NCI-H1694 treated with DMSO at 0.1 percent for 48 hours (cell line): ENCODE data around the gene KNOP1.

Experiments used
- DNase-seq: peaks from one replicate; lab custom pipeline; 2025; lab: John Stamatoyannopoulos, UW

The KNOP1 gene, protein sequence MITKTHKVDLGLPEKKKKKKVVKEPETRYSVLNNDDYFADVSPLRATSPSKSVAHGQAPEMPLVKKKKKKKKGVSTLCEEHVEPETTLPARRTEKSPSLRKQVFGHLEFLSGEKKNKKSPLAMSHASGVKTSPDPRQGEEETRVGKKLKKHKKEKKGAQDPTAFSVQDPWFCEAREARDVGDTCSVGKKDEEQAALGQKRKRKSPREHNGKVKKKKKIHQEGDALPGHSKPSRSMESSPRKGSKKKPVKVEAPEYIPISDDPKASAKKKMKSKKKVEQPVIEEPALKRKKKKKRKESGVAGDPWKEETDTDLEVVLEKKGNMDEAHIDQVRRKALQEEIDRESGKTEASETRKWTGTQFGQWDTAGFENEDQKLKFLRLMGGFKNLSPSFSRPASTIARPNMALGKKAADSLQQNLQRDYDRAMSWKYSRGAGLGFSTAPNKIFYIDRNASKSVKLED

DNA sequence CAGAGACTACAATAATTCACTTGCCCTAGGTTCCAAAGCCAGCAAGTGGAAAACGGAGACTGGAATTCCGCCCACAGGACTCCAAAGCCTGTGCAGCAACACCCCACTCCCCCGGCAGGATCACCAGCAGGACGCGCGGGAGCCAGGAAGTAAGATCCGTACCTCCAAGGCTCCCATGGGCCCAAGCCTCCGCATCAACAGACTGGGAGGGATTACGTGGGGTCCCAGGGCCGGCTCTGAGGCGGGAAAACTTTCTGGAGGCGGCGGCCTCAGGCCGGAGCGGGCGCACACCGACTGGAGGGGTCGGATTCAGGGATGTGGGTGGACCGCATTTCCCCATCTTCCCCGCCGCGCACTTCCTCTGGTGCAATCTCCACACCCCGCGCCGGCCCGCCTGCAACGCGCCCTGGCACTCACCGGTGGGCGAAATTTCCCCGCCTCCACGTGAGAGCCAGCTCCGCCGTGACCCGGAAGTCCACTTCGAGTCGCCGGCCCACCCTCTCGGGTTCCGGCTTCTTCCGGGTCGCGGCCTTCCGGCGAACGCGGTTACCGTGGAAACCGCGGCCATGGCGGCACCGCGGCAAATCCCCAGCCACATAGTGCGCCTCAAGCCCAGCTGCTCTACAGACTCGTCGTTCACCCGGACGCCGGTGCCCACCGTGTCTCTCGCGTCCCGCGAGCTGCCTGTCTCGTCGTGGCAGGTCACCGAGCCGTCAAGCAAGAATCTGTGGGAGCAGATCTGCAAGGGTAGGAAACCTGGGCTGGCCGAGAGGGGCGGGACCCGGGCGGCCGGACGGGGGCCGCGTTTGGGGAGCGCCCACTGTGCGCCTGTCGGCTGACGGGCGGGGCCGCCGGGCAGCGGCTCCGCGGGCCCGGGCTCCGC is at the start of gene KNOP1, which contains the start of gene IQCK:
KNOP1 (minus strand) TSS at position 487 of the 883 bp plus-strand sequence. CDS start 3,192 bp downstream, outside the sequence.
IQCK (plus strand) TSS at position 531 of the 883 bp plus-strand sequence; CDS start at position 567, 36 bp downstream.
- peak; percentile 61 for DNase-seq

DNA sequence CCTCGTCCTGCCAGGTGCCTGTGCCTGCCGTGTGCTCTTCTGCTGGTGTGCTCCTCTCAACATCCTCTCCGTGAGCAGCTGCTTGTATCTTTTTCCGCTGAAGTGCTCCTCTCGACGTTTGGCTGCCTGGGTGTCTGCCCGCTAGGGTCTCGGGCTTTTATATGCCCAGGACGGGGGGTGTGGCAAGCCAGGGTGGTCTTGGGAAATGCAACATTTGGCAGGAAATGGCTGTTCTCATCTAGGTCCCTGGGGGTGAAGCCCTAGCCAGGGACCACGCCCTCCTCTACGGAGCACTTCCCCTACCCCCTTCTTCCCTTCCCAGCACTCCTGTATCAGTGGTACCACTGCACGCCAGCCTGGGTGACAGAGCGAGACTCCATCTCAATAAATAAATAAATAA is 49.5 kb upstream of the KNOP1 start:
- DNase-seq = no peak

DNA sequence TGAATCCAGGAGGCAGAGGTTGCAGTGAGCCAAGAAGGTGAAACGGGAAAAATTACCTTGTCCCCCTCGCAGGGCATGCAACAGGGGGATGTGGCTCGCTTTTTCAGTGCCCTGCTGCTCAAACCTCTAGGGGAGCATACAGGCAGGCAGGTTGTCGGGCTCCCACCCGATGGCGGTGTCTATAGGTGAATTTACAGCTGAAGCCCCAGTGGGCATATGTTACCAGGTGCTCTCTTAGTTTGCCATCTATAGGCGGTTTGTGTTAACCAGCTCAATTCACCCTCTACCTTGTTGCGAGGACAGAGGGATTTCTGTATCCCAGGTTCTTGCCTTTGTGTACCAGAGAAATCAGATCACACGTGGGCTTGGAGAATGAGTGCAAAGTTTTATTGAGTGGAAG is 49.0 kb upstream of the KNOP1 start:
- no peak for DNase-seq

DNA sequence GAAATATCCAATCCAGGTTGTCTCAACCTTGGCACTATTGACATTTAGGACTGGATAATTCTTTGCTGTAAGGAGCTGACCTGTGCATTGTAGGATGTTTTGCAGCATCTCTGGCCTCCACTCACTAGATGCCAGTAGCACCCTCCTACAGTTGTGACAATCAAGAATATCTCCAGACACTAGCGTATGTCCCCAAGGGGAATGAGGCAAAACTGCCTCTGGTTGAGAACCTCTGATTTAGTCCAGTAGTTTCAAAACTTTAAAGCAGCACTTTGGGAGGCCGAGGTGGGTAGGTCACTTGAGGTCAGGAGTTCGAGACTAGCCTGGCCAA is 48.5 kb upstream of the KNOP1 start:
- no peak for DNase-seq

DNA sequence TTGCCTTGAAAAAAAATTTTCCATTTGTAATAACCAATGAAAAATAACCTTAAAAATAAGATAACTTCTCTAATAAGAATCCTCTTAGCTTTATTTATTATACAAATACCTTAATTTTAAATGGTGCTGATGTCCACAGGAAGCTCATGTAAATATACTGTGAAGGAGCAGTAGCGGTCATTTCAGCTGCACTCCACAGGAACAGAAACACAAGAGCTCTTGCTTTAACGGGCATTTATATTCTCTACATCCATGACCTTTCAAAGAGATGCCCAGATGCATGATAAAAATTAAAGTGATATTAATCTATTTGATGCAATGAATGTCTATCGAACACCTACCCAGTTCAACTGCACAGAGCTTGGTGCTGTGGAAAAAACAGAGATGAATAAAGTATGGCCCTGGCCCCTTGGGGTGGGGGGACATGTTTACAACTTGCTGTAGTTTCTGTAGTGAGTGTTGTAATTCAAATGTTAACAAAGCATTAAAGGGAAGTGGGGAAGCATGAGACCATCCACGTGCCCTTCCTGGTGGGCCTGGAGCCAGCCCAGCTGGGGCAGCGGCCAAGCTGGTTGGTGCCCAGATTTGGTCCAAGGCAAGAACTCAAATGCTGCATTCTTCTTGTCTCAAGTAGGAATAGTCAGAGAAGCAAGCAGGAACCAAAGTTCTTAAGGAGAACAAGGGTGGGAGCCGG is 48.0 kb upstream of the KNOP1 start:
- no peak for DNase-seq

DNA sequence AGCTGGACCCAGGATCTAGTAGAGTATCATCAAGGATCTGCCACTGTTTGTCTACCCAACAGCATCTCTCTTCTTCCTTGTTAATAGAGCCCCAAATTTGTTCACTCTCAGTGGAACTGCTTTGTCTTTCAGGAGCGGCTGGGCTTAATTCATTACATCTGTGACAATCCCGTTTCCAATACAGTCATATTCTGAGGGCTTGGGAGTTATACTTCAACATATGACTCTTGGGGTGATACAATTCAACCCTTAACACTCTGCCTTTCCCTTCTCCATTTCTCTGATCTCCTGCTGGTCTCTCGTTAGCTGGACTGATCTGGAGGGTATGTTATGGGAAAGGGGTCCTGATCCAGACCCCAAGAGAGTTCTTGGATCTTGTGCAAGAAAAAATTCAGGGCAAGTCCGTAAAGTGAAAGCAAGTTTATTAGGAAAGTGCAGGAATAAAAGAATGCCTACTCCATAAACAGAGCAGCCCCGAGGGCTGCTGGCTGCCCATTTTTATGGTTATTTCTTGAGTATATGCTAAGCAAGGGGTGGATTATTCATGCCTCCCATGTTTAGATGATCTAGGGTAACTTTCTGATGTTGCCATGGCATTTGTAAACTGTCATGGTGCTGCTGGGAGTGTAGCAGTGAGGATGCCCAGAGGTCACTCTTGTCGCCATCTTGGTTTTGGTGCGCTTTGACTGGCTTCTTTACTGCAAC is 42.5 kb upstream of the KNOP1 start:
- DNase-seq = no peak

DNA sequence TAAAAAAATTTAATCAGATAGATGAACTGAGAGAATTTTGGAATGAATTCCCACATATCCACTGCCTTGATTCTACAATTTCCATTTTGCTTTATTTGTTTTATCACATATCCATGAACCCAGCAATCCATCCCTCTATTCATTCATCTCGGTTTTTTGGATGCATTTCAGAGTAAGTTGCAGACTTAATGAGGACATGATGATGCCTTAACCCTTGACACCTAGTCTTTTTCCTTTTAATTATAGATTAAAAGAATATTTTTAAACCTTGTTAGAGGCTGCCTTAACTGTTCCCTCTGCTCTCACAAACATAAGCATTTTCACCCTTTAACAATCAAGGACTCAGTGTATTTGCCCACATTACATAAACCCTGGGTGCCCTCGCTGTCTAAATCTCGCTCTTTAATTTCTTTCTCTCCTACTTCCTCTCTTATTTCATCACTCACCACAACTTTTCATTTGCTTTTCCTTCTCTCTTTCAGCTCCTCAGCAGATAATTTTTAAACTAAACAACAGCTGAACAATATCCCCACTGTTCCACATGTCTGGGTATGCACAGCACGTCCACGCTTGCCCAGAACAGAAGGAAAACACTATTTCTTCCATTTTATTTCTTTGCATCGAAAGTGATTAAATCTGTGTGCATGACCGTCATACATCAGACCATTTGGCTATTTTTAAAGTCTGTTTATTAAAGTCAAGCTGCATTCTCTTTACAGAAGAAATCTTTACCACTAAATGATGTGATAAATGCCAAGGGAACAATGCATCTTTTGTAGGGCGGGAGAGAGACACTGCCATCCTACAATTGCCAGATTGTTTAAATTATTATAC is 40.0 kb upstream of the KNOP1 start:
- peak; percentile 26 for DNase-seq

DNA sequence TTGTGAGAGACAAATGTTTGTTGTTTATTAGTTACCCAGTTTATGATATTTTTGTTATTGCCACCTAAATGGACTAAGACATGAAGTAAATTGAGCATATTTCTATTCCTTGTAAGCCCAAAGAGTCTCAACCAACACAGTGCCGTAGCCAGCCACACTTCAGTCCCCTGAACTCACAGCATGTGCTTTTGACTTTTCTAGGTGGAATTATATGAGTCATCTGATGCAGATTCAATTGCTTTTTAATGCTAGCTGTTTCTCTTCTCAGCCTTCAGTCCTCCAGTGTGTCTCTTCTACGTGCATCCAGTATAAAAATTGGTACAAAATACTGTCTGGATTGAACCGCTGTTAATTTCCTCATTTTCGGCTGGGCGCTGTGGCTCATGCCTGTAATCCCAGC is 39.0 kb upstream of the KNOP1 start:
- DNase-seq = no peak

DNA sequence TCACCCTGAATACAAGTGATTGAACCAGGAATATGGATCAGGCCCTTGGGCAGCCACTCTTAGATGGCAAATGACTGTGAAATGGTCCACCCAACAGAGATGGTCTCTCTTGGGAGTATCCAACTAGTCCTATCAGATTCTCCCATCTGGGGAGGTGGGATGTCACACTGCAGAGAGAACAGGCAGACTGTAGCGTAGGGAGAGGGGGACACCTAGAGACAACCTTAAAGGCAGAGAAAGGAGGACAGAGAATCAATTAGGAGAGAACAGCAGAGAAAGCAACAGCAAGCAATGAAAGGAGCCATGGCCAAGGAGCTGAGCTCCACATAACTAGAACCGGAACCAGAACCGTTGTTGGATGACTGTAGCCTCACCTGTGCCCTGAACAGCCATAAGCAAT is 37.2 kb upstream of the KNOP1 start:
- DNase-seq = no peak

DNA sequence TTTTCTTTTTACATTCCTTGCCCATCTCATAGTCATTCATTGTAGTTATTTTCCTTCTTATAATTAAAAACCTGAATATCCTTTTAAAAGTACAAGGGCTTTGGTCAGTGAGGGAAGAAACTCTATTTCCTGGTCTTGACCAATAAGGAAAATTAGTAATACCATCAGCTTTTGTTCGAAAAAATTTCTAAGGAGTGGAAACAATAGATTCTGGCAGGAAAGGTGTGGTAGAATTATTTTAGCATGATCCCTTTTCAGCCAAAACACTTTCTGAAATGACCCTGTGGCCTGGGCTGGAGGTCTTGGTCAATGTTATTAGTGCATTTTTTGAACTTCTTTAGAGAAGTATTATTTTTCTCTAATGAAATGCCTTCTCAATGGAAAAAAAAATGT is 36.6 kb upstream of the KNOP1 start:
- DNase-seq = no peak

DNA sequence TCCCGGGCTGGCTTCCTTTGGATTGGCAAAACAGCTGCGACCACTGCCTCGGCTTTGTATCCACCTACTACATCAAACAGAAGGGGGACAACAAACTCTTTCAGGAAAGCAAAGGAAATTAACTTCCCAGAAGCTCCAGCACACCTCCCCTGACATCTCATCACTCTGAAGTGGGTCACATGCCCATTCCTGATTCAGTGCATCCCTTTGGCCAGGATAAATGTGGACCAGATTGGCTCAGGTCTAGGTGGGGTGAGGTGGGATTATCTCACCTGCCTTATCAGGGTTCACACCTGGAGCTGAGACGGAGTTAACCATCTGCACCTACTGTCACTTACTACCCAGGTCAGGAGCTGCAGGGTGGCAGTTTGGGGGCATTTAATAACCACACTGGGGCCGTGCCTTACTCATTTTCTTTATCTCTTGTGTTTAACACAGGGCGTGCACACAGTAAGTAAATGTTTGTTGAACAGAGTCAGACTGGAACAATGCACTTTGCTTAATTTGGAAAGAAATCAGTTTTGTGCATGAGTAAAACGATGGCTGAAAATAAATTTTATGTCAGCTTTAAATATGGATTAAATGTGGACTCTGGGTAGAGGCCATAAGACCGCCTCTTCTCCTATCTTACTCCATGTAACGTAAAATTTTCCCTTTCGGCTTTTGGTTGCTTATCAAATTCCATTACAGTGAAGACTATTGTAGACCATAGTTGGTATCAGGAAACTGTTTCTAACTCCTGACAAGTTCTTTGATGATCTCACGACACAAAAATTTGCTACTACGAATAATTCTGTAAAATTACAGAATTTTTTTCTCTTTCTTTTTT is 36.0 kb upstream of the KNOP1 start:
- no peak for DNase-seq

DNA sequence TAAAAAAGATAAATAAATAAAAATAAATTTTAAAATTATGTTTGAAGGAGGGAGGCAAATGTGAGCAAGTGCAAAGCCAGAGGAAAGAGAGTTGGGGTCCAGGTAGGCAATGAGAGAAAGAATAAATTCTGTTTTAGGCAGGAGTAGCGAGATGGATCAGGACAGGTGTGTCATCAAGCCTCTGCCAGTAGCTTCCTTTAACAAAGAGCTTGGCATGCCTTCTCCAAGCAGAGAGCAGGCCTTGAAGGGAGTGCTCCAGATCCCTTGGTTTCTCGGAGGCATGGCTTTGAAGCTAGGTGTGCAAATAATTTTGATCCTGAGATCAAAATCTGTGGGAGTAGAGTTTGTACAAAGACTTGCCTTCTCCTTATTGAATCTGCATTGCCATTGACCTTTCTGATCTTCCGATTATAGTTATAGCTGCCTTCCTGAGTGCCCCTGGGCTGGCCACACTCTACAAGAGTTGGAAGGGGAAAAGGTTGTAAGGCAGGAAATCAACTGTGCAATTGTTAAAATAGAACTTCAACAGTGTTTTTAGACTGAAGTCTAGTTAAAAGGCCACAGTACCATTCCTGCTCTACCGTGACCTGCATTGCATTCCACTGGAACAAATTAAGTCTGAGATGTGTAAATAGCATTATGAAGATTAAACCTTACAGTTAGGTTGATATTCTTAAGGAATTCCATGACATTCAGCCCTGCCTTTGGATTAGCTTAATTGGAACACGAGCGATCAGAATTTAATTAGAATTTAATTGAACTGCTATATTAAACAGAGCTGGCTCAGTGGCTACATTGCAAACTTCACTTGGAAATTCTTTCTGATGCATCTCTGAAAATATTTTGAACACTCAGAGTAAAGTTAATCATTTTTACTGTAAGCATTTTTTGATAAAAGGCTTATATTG is 33.7 kb upstream of the KNOP1 start:
- DNase-seq = no peak

DNA sequence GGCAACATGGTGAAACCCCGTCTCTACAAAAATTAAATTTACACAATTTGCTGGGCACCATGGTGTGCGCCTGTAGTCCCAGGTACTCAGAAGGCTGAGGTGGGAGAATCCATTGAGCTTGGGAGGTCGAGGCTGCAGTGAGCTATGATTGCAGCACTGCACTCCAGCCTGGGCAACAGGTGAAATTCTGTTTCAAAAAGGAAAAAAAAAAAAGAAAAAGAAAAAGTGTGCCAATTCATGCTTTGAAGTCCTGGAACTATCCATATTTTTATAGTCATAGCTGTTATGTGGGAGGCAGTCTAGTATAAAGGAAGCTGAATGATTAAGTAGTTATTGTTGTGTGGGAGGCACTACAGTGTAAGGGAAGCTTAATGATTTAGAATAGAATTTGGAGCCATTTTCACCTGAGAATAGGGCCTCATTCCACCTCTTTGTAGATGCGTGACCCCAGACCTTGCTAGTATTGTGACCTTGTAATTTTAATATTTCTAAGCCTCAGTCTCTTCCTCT is 31.6 kb upstream of the KNOP1 start:
- no peak for DNase-seq

DNA sequence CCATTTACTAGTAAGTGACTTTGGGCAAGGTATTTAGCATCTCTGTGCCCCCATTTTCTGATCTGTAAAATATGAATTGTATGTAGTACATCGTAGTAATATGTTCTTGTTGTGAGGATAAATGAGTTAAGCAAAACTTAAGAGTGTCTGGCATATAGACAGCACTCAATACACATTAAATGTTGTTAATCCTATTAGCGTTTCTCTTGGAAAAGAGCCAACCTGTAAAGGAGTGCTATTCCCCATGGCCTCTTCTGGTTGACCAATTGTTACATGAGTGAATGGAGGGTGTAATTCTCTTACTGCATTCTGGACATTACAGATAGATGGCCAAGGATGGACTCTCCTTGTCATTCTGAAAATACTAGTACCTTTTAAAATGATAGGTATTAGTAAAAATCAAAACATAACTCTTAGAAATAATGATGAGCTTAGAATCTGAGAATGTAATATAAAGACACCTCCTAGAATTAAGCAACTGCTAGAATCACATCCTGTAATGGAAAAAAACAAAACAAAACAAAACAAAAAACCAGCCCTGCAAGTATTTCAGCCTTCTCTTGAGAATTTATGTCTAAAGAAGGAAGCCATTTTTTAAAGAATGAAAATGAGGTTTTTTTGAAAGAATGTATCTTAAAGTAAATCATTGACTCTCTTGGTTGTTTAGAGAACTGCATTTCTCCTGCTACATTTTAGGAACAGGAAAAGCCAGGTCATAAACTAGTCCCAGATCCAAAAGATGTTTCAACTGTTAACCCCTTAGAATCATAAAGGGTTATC is 30.6 kb upstream of the KNOP1 start:
- no peak for DNase-seq

DNA sequence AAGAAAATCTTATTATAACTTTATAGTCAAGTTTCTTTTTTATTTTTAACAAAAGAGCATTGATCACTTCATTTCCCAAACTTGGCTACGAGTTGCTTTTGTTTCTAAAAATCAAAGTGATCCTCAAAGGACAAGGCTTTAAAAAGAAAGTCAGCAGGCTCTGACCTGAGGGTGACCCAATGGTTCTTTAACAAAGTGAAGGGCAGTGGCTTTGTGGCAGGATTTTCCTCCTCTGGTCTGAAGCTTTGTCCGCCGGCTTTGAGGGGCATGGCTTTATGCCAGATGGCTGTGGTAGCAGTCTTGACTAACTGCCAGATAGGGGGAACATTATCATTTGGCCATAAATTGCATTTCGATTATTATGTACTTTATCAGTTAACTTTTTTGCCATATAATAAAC is 28.5 kb upstream of the KNOP1 start:
- no peak for DNase-seq

DNA sequence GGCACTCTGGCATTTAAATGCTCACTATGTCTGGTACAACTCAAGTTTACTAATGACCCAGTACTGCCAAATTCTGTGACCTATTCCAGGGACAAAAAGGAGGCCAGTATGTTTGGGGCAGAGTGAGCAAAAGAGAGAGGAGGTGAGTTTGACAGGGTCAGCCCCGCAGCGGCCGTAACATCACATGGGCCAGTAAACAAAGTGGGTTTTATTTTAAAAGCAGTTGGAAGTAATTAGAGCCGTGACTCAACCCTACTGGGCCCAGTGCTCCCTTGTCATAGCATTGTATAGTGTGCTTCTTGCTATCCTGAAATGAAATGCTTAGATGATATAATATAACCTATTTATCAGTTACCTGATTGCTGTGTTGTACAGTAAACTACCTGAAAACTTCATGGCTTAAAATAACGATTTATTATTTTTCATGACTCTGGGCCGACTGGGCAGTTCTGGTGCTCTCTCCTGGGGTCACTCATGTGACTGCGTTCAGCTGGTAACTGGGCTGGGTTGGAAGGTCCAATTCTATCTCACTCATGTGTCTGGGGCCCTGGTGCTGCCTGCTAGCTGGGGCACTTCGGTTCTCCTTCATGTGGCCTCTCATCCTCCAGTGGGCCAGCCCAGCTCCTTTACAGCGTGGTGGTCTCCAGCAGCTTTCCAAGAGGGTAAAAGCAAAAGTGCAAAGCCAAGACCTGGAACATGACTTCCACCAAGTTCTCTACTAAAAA is 27.4 kb upstream of the KNOP1 start:
- no peak for DNase-seq

DNA sequence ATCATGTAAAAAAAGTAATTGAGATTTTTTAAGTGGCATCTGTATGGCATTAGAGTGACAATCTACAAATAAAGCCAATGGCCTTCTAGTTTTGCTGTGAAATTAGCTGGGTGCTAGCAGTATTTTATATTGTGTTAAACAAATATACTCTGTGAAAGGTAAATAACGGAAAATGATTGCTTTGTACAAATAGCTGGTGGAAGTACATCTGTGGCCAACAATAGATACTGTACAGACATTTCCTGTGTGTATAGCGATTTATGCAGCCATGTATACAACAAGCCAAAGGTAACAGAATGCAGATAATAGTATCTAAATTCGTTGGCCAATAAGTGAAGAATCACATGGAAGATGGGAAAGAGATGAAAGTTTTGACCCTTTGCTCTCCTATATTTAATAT is 26.6 kb upstream of the KNOP1 start:
- no peak for DNase-seq
